ENCODE data around the gene GRIFIN.
"Not testable (repeated sequence)": the region's sequence is repeated elsewhere in the genome, so short reads cannot be mapped to it uniquely, and the experiment has no call there.

Gene GRIFIN

DNA sequence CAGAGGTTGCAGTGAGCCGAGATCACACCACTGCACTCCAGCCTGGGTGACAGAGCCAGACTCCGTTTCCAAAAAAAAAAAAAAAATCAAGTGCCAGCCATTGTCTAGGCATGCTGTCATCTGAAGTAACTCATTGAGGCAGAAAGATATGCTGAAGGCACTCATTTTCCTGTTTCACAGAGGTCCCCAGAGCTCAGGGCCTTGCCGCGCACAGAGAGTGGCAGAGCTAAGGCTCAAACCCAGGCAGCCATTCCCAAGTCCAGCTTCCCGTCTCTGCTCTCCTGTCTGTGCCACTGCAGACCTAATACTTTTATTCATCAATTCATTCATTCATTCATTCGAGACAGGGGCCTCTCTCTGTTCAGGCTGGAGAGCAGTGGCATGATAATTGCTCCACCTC lies 3.5 kb downstream of the GRIFIN start:
- H3K4me3 ChIP-seq (ENCODE audit: low read length), result no peak overlapping the region
- no peak for DNase-seq (ENCODE audit: low read depth)
- TF ChIP-seq, protein P1, sequence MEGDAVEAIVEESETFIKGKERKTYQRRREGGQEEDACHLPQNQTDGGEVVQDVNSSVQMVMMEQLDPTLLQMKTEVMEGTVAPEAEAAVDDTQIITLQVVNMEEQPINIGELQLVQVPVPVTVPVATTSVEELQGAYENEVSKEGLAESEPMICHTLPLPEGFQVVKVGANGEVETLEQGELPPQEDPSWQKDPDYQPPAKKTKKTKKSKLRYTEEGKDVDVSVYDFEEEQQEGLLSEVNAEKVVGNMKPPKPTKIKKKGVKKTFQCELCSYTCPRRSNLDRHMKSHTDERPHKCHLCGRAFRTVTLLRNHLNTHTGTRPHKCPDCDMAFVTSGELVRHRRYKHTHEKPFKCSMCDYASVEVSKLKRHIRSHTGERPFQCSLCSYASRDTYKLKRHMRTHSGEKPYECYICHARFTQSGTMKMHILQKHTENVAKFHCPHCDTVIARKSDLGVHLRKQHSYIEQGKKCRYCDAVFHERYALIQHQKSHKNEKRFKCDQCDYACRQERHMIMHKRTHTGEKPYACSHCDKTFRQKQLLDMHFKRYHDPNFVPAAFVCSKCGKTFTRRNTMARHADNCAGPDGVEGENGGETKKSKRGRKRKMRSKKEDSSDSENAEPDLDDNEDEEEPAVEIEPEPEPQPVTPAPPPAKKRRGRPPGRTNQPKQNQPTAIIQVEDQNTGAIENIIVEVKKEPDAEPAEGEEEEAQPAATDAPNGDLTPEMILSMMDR (conservative IDR thresholded peaks at IDR 0.05; ENCODE audit: low read depth, low read length), result no peak

- H3K4me3 ChIP-seq (ENCODE audit: low read length), result no peak overlapping the region
- TF ChIP-seq, protein P1 (conservative IDR thresholded peaks at IDR 0.05; ENCODE audit: low read depth, low read length), result no peak
- DNase-seq (ENCODE audit: low read depth), result no peak
Observed at GRCh38 chr7:2471396-2471795, 4.8 kb downstream of the GRIFIN start.

GRCh38 chr7:2471022-2471329 lies 5.2 kb downstream of the GRIFIN start:
- H3K4me3 ChIP-seq (ENCODE audit: low read length), result no peak overlapping the region
- no peak for DNase-seq (ENCODE audit: low read depth)
- TF ChIP-seq, protein P1 (conservative IDR thresholded peaks at IDR 0.05; ENCODE audit: low read depth, low read length), result no peak

DNA sequence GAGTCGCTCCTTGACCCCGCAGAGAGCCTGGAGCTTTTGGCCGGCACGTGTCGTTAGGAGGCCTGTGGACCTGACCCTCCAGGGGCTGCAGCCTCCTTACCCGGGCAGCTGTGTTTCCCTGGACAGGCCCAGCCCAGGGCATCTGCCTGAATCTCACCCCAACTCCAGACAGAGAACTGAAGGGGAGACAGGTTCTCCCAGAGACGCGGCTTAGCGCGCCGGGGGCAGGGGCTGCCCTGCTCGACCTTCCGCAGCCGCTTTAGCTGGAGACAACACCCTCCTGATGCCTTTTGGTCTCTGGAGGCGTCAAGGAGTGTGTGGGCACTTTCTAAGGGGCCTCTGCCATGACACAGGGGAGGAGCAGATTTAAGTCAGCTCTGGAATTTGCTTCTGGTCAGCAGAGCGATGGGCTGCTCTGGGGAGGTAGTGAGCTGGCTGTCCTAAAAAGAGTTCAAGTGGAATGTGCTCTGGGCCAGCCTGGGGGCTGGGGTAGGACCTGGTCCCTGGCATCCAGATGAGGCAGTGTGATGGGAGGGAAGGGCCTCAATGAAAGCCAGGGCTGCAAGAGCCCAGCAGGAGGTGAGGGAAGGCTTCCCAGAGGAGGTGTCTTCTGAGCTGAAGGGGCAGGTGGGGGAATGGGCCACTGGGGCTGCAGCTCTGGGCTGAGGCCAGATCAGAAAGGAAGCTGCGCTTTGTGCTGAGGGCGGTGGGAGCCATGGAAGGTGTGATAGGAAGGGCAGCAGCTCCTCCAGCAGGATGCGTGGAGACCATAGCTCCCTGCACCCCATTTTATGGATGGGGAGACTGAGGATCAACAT lies 5.8 kb downstream of the GRIFIN start:
- no peak overlapping the region for H3K4me3 ChIP-seq (ENCODE audit: low read length)
- DNase-seq (ENCODE audit: low read depth), result no peak
- TF ChIP-seq, protein P1 (conservative IDR thresholded peaks at IDR 0.05; ENCODE audit: low read depth, low read length), result no peak

- DNase-seq (ENCODE audit: low read depth); H3K4me3 ChIP-seq (ENCODE audit: low read length): not testable (repeated sequence)
Observed at GRCh38 chr7:2469460-2470203, 6.6 kb downstream of the GRIFIN start.

GRCh38 chr7:2468227-2468626 lies 8.0 kb downstream of the GRIFIN start:
- TF ChIP-seq, protein P1 (conservative IDR thresholded peaks at IDR 0.05; ENCODE audit: low read depth, low read length), result no peak
- no peak overlapping the region for H3K4me3 ChIP-seq (ENCODE audit: low read length)
- no peak for DNase-seq (ENCODE audit: low read depth)

DNA sequence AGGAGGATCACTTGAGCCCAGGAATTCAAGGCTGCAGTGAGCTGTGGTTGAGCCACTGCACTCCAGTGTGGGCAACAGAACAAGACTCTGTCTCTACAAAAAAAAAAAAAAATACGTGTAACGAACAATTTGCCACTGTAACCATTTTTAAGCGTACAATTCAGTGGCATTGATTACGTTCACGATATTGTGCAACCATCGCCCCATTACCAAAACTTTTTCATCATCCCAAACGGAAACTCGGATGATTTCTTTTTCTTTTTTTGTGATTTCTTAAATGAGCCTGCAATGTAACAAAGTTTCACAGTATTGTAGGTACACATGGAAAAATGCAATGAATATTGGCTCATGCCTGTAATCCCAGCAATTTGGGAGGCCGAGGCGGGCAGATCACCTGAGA lies 9.5 kb downstream of the GRIFIN start:
- DNase-seq (ENCODE audit: low read depth), result no peak
- TF ChIP-seq, protein P1 (conservative IDR thresholded peaks at IDR 0.05; ENCODE audit: low read depth, low read length), result no peak
- no peak overlapping the region for H3K4me3 ChIP-seq (ENCODE audit: low read length)
